Aorta (tissue), 5 donors: ENCODE measurements around the gene SLC9A8. TPM values are rescaled to one million over a fixed set of nuclear protein-coding genes. Genes with fewer than 3 reads are reported as not detected.
A peak's percentile ranks its signal among the peaks of the same experiment; 100 is the strongest.
"Not testable (repeated sequence)": the region's sequence is repeated elsewhere in the genome, so short reads cannot be mapped to it uniquely, and the experiment has no call there.

Experiments
- ATAC-seq: fragments of 200-7000 bp; cut with Tn5 transposase; one replicate; pipeline ENCODE4 v1.9.1; 2022; ENCODE audit warnings: moderate library complexity; ENCODE audit not compliant: low FRiP score
- DNase-seq, 2 donors: peaks; one replicate each; pipeline ENCODE4 v3.0.0-alpha.2; 2020
- H3K27ac ChIP-seq, 2 donors: one replicate each; pipeline ENCODE4 v1.5.1; 2013; ENCODE audit warnings: low read length in 2 of 2, mild to moderate bottlenecking in 2 of 2, moderate library complexity in 2 of 2, control low read depth in 1 of 2, inconsistent platforms in 1 of 2, low read depth in 1 of 2
- H3K27me3 ChIP-seq, 2 donors: one replicate each; pipeline ENCODE4 v1.6.1; 2013; ENCODE audit warnings: control low read depth in 1 of 2, low read length in 1 of 2, mild to moderate bottlenecking in 1 of 2, moderate library complexity in 1 of 2; ENCODE audit not compliant: insufficient read depth in 2 of 2, control insufficient read depth in 1 of 2
- H3K36me3 ChIP-seq, 2 donors: one replicate each; pipeline ENCODE4 v1.6.1; 2013; ENCODE audit warnings: control low read depth in 1 of 2, low read length in 1 of 2, mild to moderate bottlenecking in 1 of 2; ENCODE audit not compliant: insufficient read depth in 2 of 2, control insufficient read depth in 1 of 2
- H3K4me1 ChIP-seq, 2 donors: one replicate each; pipeline ENCODE4 v1.6.1; 2013; ENCODE audit warnings: low read length in 2 of 2, control low read depth in 1 of 2, mild to moderate bottlenecking in 1 of 2, moderate library complexity in 1 of 2; ENCODE audit not compliant: insufficient read depth in 2 of 2, control insufficient read depth in 1 of 2
- H3K4me3 ChIP-seq, 2 donors: one replicate each; pipeline ENCODE4 v1.5.1; 2013; ENCODE audit warnings: low read length in 2 of 2, control low read depth in 1 of 2, mild to moderate bottlenecking in 1 of 2
- H3K9me3 ChIP-seq: one replicate; pipeline ENCODE4 v1.6.1; 2013; ENCODE audit warnings: mild to moderate bottlenecking, low read length; ENCODE audit not compliant: control insufficient read depth
- WGBS, 2 donors: extraction: QIAGEN DNeasy Blood & Tissue Kit; methylation state at CpG; one replicate each; pipeline ENCODE4 v1.1.7; 2013; 5-methylcytosine and 5-hydroxymethylcytosine counted together
- intact Hi-C, 2 donors: fragments of 100-400 bp; cut with DNase I; formaldehyde crosslinking; loops; one replicate each; pipeline versions ENCODE4 v1.14.2 to v1.15.0; 2022
- polyA plus RNA-seq, 2 donors: library from polyadenylated mRNA; stranded (reverse); fragments of 200-250 nt; gene quantifications; one replicate each; pipeline ENCODE4 v1.2.3, GENCODE V29; 2013
- total RNA-seq, 2 donors: library from RNA; stranded (reverse); fragmentation: NEBNext Ultra II Directional; extraction: Animal tissue kit (Norgen Biotek cat#: 25700); gene quantifications; one replicate each; pipeline ENCODE4 v1.2.1, GENCODE V29; 2021
- donor health status: healthy with polysubstance abuse.
- donor health status: Bipolar disorder and iron deficiency.
- donor health status: DM: no; HTN: no; CAD: no.
- donor health status: DM: no; HTN: no; CAD: no.
- donor health status: DM: yes; HTN: yes; CAD: no.

Gene SLC9A8
- total and polyA plus RNA-seq, 4 donors = 2.8 to 14.6 (median 11.5) TPM

GRCh38 chr20:49805224-49805876, 7.3 kb upstream of the SLC9A8 start:
- H3K36me3 ChIP-seq, H3K9me3 ChIP-seq, H3K27ac ChIP-seq, intact Hi-C loops, H3K4me1 ChIP-seq, ATAC-seq, H3K4me3 ChIP-seq, DNase-seq, H3K27me3 ChIP-seq: not testable (repeated sequence)
- 85 to 91% methylated on average over 10 to 11 of the region's 11 CpGs for WGBS, 2 donors

- no peaks in the 10 kb centered on the region for H3K36me3 ChIP-seq
- no peak overlapping the region for H3K4me3 ChIP-seq
- intact Hi-C loops = no loop called here
- DNase-seq = no peak
- no peaks in the 10 kb centered on the region for H3K27me3 ChIP-seq
- ATAC-seq = no peak
- no peak overlapping the region for H3K27ac ChIP-seq
- 91 to 93% methylated on average over 8 of the region's 8 CpGs for WGBS, 2 donors
- H3K4me1 ChIP-seq = peaks cover 0 to 3% of the 10 kb centered on the region in 2 donors
- no peaks in the 10 kb centered on the region for H3K9me3 ChIP-seq
Observed at GRCh38 chr20:49808753-49809152, 3.9 kb upstream of the SLC9A8 start.

- Histone ChIP-seq H3K4me3 (no peak overlapping the region), H3K27me3 (no peaks in the 10 kb centered on the region), H3K4me1 (peaks cover 0 to 6% of the 10 kb centered on the region in 2 donors), H3K9me3 (no peaks in the 10 kb centered on the region), H3K27ac (no peak overlapping the region), H3K36me3 (no peaks in the 10 kb centered on the region)
- WGBS, 2 donors = 94 to 95% methylated on average over 5 of the region's 5 CpGs
- ATAC-seq (no peak), DNase-seq (no peak)
- intact Hi-C loops = loop anchor here in 1 of 2 donors (5.0 kb wide), 2 partner anchors 77 to 98 kb away; partner anchors contain the start of gene B4GALT5
Observed at GRCh38 chr20:49809803-49810359, 2.7 kb upstream of the SLC9A8 start.

GRCh38 chr20:49810491-49811190, 2.0 kb upstream of the SLC9A8 start:
- no peak for ATAC-seq
- Histone ChIP-seq H3K27ac (no peak overlapping the region), H3K4me3 (no peak overlapping the region), H3K36me3 (no peaks in the 10 kb centered on the region), H3K27me3 (no peaks in the 10 kb centered on the region), H3K9me3 (no peaks in the 10 kb centered on the region), H3K4me1 (peaks cover 0 to 6% of the 10 kb centered on the region in 2 donors)
- 86% methylated on average over 6 of the region's 6 CpGs for WGBS, 2 donors
- DNase-seq = no peak
- intact Hi-C loops = loop anchor here in 1 of 2 donors (5.0 kb wide), 2 partner anchors 77 to 98 kb away; partner anchors contain the start of gene B4GALT5

- Histone ChIP-seq H3K4me3 (peak overlapping the region in 1 of 2 donors; percentile 80), H3K27me3 (no peaks in the 10 kb centered on the region), H3K4me1 (peaks cover 0 to 6% of the 10 kb centered on the region in 2 donors), H3K9me3 (no peaks in the 10 kb centered on the region), H3K27ac (peak overlapping the region in 1 of 2 donors; percentile 38), H3K36me3 (no peaks in the 10 kb centered on the region)
- WGBS, 2 donors = 18 to 21% methylated on average over 11 of the region's 11 CpGs
- intact Hi-C loops = loop anchor here in 1 of 2 donors (5.0 kb wide), 2 partner anchors 75 to 100 kb away; partner anchors contain the start of gene B4GALT5
- ATAC-seq (peak; percentile 29), DNase-seq (no peak)
Observed at GRCh38 chr20:49811825-49812506, 662 bp upstream of the SLC9A8 start.

- no peak for DNase-seq
- peak overlapping the region; percentile 59 to 80 for H3K4me3 ChIP-seq
- intact Hi-C loops = loop anchor here in 1 of 2 donors (5.0 kb wide), 2 partner anchors 74 to 101 kb away; partner anchors contain the start of gene B4GALT5
- H3K4me1 ChIP-seq = peaks cover 0 to 6% of the 10 kb centered on the region in 2 donors
- H3K27ac ChIP-seq = peak overlapping the region; percentile 39 to 52
- no peaks in the 10 kb centered on the region for H3K36me3 ChIP-seq
- no peaks in the 10 kb centered on the region for H3K27me3 ChIP-seq
- 6 to 7% methylated on average over 11 of the region's 11 CpGs for WGBS, 2 donors
- H3K9me3 ChIP-seq = no peaks in the 10 kb centered on the region
- ATAC-seq = no peak
Observed at GRCh38 chr20:49813305-49813974, 812 bp downstream of the SLC9A8 start.

GRCh38 chr20:49814057-49814694, 1.5 kb downstream of the SLC9A8 start:
- Histone ChIP-seq H3K27me3 (no peaks in the 10 kb centered on the region), H3K9me3 (no peaks in the 10 kb centered on the region), H3K27ac (no peak overlapping the region), H3K4me1 (peaks cover 0 to 6% of the 10 kb centered on the region in 2 donors), H3K36me3 (no peaks in the 10 kb centered on the region), H3K4me3 (no peak overlapping the region)
- ATAC-seq (no peak), DNase-seq (no peak)
- intact Hi-C loops = loop anchor here in 1 of 2 donors (5.0 kb wide), 2 partner anchors 73 to 102 kb away; partner anchors contain the start of gene B4GALT5
- 59 to 64% methylated on average over 5 of the region's 5 CpGs for WGBS, 2 donors
